Stimulated activated CD8-positive, alpha-beta memory T cell treated with anti-CD3 and anti-CD28 coated beads, Interleukin-15, amount 100 ng/mL, for 24 hours (primary cell): ENCODE measurements around the gene PTGES2.
"Not testable (repeated sequence)": the region's sequence is repeated elsewhere in the genome, so short reads cannot be mapped to it uniquely, and the experiment has no call there.

Experiments used
- DNase-seq: peaks from one replicate; pipeline ENCODE4 v3.0.0-alpha.2; 2020; ENCODE audit warnings: low read depth

The PTGES2 gene

GRCh38 chr9:128087262-128087661, 40.3 kb downstream of the PTGES2 start:
- no peak for DNase-seq

- no peak for DNase-seq
These were observed 41.6 kb downstream of the PTGES2 start for GRCh38 chr9:128085943-128086342.

GRCh38 chr9:128084746-128085145, 42.8 kb downstream of the PTGES2 start:
- no peak for DNase-seq

GRCh38 chr9:128082151-128082550, 45.4 kb downstream of the PTGES2 start:
- DNase-seq, result no peak

GRCh38 chr9:128081056-128081455, 46.5 kb downstream of the PTGES2 start:
- no peak for DNase-seq

- no peak for DNase-seq
These were observed 47.3 kb downstream of the PTGES2 start for GRCh38 chr9:128080206-128080605.

- no peak for DNase-seq
These were observed 48.8 kb downstream of the PTGES2 start for GRCh38 chr9:128078504-128079434.

- DNase-seq, result no peak
These were observed 49.6 kb downstream of the PTGES2 start for GRCh38 chr9:128077847-128078503.

- DNase-seq, result no peak
These were observed 54.2 kb downstream of the PTGES2 start for GRCh38 chr9:128073253-128073886.

- no peak for DNase-seq
These were observed 55.1 kb downstream of the PTGES2 start for GRCh38 chr9:128072144-128073021.

GRCh38 chr9:128071475-128071874, 56.1 kb downstream of the PTGES2 start:
- not testable (repeated sequence) for DNase-seq

GRCh38 chr9:128070874-128071273, 56.7 kb downstream of the PTGES2 start:
- no peak for DNase-seq
